Stimulated activated CD8-positive, alpha-beta memory T cell treated with anti-CD3 and anti-CD28 coated beads, Interleukin-4, amount 100 ng/mL, for 1 hour (primary cell): ENCODE measurements around the gene KIF14.
"Not testable (repeated sequence)": the region's sequence is repeated elsewhere in the genome, so short reads cannot be mapped to it uniquely, and the experiment has no call there.

Source experiments
- DNase-seq, 2 donors: peaks; one replicate each; pipeline ENCODE4 v3.0.0-alpha.2; 2020; ENCODE audit warnings: low read depth in 2 of 2, low spot score in 1 of 2

KIF14 gene

GRCh38 chr1:200542162-200542561 is 78.4 kb downstream of the KIF14 start:
- DNase-seq: no peak

GRCh38 chr1:200540281-200540680 is 80.3 kb downstream of the KIF14 start:
- DNase-seq: no peak

GRCh38 chr1:200538179-200538578 is 82.4 kb downstream of the KIF14 start:
- DNase-seq: no peak

GRCh38 chr1:200535605-200536004 is 84.9 kb downstream of the KIF14 start:
- DNase-seq: no peak

GRCh38 chr1:200530623-200531261 is 89.8 kb downstream of the KIF14 start:
- peak in 1 of 2 donors; percentile 15 for DNase-seq

- no peak for DNase-seq
Observed at GRCh38 chr1:200528858-200529606, 91.5 kb downstream of the KIF14 start.

GRCh38 chr1:200527670-200528069 is 92.9 kb downstream of the KIF14 start:
- no peak for DNase-seq

GRCh38 chr1:200526709-200527612 is 93.6 kb downstream of the KIF14 start:
- no peak for DNase-seq

- no peak for DNase-seq
Observed at GRCh38 chr1:200525090-200525987, 95.2 kb downstream of the KIF14 start.

- not testable (repeated sequence) for DNase-seq
Observed at GRCh38 chr1:200524551-200524950, 96.0 kb downstream of the KIF14 start.

GRCh38 chr1:200524092-200524491 is 96.5 kb downstream of the KIF14 start:
- no peak for DNase-seq

- DNase-seq: no peak
Observed at GRCh38 chr1:200520735-200521134, 99.8 kb downstream of the KIF14 start.

GRCh38 chr1:200518524-200518923 is 102.0 kb downstream of the KIF14 start:
- DNase-seq: no peak

GRCh38 chr1:200512191-200512590 is 108.4 kb downstream of the KIF14 start:
- DNase-seq: no peak

- peak; percentile 14 to 33 for DNase-seq
Observed at GRCh38 chr1:200510228-200510623, 110.3 kb downstream of the KIF14 start.

GRCh38 chr1:200506471-200506870 is 114.1 kb downstream of the KIF14 start:
- DNase-seq: no peak

GRCh38 chr1:200505257-200505656 is 115.3 kb downstream of the KIF14 start:
- no peak for DNase-seq
